PC-3 (cell line): ENCODE data around the gene INPP5D.

Source experiments
- CTCF ChIP-seq: fragments of 300-600 bp; sonication (generic); conservative IDR thresholded peaks from 2 replicates; pipeline ENCODE4 v1.5.1; 2017; ENCODE audit warnings: antibody characterized with exemption, low read depth, mild to moderate bottlenecking, low read length
- EZH2 ChIP-seq: fragments of 300-600 bp; sonication (generic); IDR thresholded peaks from one replicate; pipeline ENCODE4 v1.6.1; 2017; ENCODE audit warnings: antibody characterized with exemption, mild to moderate bottlenecking, low read length; ENCODE audit not compliant: unreplicated experiment
- EZH2phosphoT487 ChIP-seq: fragments of 300-600 bp; sonication (generic); IDR thresholded peaks from 2 replicates; pipeline ENCODE4 v1.6.1; 2018; ENCODE audit warnings: mild to moderate bottlenecking, antibody characterized with exemption, low read length, borderline replicate concordance

GRCh38 chr2:233255151-233255550 lies 195.0 kb downstream of the INPP5D start:
- TF ChIP-seq CTCF (no peak), EZH2 (no peak), EZH2phosphoT487 (no peak)
